Caco-2 (cell line): ENCODE results near the gene CNTF. TPM values are rescaled to one million over a fixed set of nuclear protein-coding genes. Genes with fewer than 3 reads are reported as not detected.

ENCODE experiments used
- BruUV-seq: library from RNA; stranded (reverse); fragments of 400-500 nt; replicated peaks from 2 replicates; lab custom pipeline; 2021; lab: Mats Ljungman, UMichigan
- CTCF ChIA-PET: fragments of 300-600 bp; sonication (Branson Sonifier 250); formaldehyde crosslinking; loops from one replicate; lab custom pipeline; 2022; ENCODE audit warnings: antibody characterized with exemption; lab: Charles Lee
- POLR2A ChIA-PET: fragments of 300-600 bp; sonication (Branson Sonifier 250); formaldehyde crosslinking; loops from one replicate; lab custom pipeline; 2022; ENCODE audit warnings: antibody characterized with exemption; lab: Charles Lee
- DNase-seq, 2 experiments: peaks; one replicate each; pipeline versions ENCODE4 v3.0.0 to v3.0.0-alpha.2; 2020 to 2022
- H3K27me3 ChIP-seq: replicated peaks from 2 replicates; pipeline ENCODE4 v1.6.0; 2011; ENCODE audit warnings: low read length; ENCODE audit not compliant: control insufficient read depth, insufficient read depth
- H3K36me3 ChIP-seq: 2 replicates; pipeline ENCODE4 v1.5.1; 2011; ENCODE audit warnings: low read length; ENCODE audit not compliant: control insufficient read depth, insufficient read depth
- H3K4me1 ChIP-seq: fragments of 250-450 bp; sonication (Bioruptor Pico); 2 replicates; pipeline ENCODE4 v1.5.1; 2020; ENCODE audit warnings: mild to moderate bottlenecking
- H3K4me3 ChIP-seq: 2 replicates; pipeline ENCODE4 v1.5.1; 2011; ENCODE audit warnings: low read depth, mild to moderate bottlenecking, control low read depth, low read length
- H3K9me3 ChIP-seq: fragments of 250-450 bp; sonication (Bioruptor Pico); 2 replicates; pipeline ENCODE4 v1.5.1; 2020; ENCODE audit warnings: mild to moderate bottlenecking, moderate library complexity
- H3K27ac Mint-ChIP-seq: one replicate; pipeline ENCODE4 v1.8.0; 2022; ENCODE audit warnings: mixed read lengths; ENCODE audit not compliant: unreplicated experiment
- H3K27me3 Mint-ChIP-seq: one replicate; pipeline ENCODE4 v1.8.0; 2022; ENCODE audit warnings: mixed read lengths; ENCODE audit not compliant: insufficient read depth, unreplicated experiment
- H3K36me3 Mint-ChIP-seq: one replicate; pipeline ENCODE4 v1.8.0; 2022; ENCODE audit warnings: mild to moderate bottlenecking, mixed read lengths; ENCODE audit not compliant: insufficient read depth, unreplicated experiment
- H3K4me1 Mint-ChIP-seq: one replicate; pipeline ENCODE4 v1.8.0; 2022; ENCODE audit warnings: low read depth, mixed read lengths; ENCODE audit not compliant: unreplicated experiment
- H3K4me3 Mint-ChIP-seq: one replicate; pipeline ENCODE4 v1.8.0; 2022; ENCODE audit warnings: mild to moderate bottlenecking, moderate library complexity, mixed read lengths; ENCODE audit not compliant: unreplicated experiment
- H3K9me3 Mint-ChIP-seq: one replicate; pipeline ENCODE4 v1.8.0; 2022; ENCODE audit warnings: mixed read lengths; ENCODE audit not compliant: unreplicated experiment
- intact Hi-C: fragments of 100-400 bp; cut with micrococcal nuclease; formaldehyde crosslinking; loops from one replicate; pipeline ENCODE4 v1.10.0; 2022; ENCODE audit not compliant: unreplicated experiment
- total RNA-seq: library from RNA; stranded (reverse); gene quantifications from 2 replicates; pipeline ENCODE4 v1.2.3, GENCODE V29; 2022
- TF ChIP-seq, protein P1 (sequence below), 2 experiments: fragments of 200-600 bp in 1 of 2; IDR thresholded peaks; 1 replicate in 1 of 2; 2 replicates in 1 of 2; pipeline versions ENCODE4 v1.5.1 to v1.8.0; 2011 to 2022; ENCODE audit warnings: antibody characterized with exemption in 1 of 2, control low read depth in 1 of 2, inconsistent platforms in 1 of 2, low read depth in 1 of 2, low read length in 1 of 2, mild to moderate bottlenecking in 1 of 2, moderate library complexity in 1 of 2; ENCODE audit not compliant: insufficient read depth in 1 of 2, severe bottlenecking in 1 of 2, unreplicated experiment in 1 of 2

The CNTF gene
- total RNA-seq, 1 experiment from 2014 or later = 3.3 TPM

DNA sequence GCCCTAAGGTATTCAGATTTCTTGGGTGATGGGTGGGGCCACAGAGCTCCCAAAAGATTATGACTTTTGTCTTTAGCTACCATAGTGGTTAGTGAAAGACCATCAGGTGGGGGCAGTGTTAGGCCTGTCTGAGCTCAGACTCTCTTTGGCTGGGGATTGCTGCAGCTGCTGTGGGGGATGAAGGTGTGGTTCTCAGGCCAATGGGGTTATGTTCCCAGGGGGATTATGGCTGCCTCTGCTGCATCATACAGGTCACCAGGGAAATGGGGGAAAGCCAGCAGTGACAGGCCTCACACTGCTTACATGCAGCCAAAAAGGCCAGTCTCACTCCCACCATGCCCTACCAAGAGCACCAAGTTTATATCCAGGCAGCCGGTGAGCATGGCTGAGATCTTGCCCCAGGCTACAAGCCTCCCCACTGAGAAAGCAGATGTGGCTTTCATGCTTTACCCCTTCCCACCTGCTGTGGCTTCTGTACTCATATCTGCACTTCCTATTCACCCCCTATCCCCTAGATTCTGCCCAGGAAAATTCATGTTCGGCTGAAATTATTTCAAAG is 24.8 kb downstream of the CNTF start:
- H3K27ac Mint-ChIP-seq = no peak overlapping the region
- ChIA-PET CTCF (interaction anchor here (0.6 kb wide), 1 partner anchor 1352 kb away, joined by 3 read pairs; no protein-coding TSS in a partner anchor), POLR2A (no interaction called here)
- no peaks in the 10 kb centered on the region for H3K27me3 Mint-ChIP-seq
- no peaks in the 10 kb centered on the region for H3K27me3 ChIP-seq
- no peak overlapping the region for H3K4me3 ChIP-seq
- H3K9me3 ChIP-seq = peaks cover 17% of the 10 kb centered on the region
- TF ChIP-seq, protein P1, sequence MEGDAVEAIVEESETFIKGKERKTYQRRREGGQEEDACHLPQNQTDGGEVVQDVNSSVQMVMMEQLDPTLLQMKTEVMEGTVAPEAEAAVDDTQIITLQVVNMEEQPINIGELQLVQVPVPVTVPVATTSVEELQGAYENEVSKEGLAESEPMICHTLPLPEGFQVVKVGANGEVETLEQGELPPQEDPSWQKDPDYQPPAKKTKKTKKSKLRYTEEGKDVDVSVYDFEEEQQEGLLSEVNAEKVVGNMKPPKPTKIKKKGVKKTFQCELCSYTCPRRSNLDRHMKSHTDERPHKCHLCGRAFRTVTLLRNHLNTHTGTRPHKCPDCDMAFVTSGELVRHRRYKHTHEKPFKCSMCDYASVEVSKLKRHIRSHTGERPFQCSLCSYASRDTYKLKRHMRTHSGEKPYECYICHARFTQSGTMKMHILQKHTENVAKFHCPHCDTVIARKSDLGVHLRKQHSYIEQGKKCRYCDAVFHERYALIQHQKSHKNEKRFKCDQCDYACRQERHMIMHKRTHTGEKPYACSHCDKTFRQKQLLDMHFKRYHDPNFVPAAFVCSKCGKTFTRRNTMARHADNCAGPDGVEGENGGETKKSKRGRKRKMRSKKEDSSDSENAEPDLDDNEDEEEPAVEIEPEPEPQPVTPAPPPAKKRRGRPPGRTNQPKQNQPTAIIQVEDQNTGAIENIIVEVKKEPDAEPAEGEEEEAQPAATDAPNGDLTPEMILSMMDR (IDR thresholded peaks at IDR 0.05; ENCODE audit: insufficient read depth in 1 of 2, low read depth in 1 of 2, low read length in 1 of 2, severe bottlenecking in 1 of 2, unreplicated experiment in 1 of 2) = no peak
- no TSS peak for BruUV-seq
- 0 out of 2 replicates have a peak, but pooled peaks cover 4% of the 10 kb centered on the region for H3K4me1 ChIP-seq
- peaks cover 29% of the 10 kb centered on the region for H3K9me3 Mint-ChIP-seq
- H3K4me1 Mint-ChIP-seq = peaks cover 7% of the 10 kb centered on the region
- H3K4me3 Mint-ChIP-seq = no peak overlapping the region
- no peaks in the 10 kb centered on the region for H3K36me3 Mint-ChIP-seq
- DNase-seq = no peak
- H3K36me3 ChIP-seq = no peaks in the 10 kb centered on the region
- intact Hi-C loops = no loop called here

DNA sequence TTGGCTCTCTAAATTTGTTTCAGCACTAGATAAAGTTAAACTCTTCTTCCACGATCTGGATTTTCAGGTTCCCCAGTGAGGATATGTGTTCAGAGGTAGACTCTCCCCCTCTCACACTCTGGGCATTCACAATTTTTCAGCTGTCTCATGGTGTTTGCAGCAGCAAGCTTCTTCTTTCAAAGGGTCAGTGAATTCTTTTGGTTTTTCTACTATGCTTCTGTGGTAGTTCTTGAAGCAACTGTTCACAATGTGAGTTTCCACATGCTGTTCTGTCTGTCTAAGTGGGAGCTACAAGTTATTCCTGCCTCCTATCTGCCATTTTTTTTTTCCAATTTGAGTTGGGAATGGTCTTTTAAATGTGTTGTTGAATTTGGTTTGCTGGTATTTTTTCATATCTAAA is 25.4 kb downstream of the CNTF start:
- POLR2A ChIA-PET = no interaction called here
- H3K27me3 Mint-ChIP-seq = no peaks in the 10 kb centered on the region
- TF ChIP-seq, protein P1 (IDR thresholded peaks at IDR 0.05; ENCODE audit: insufficient read depth in 1 of 2, low read depth in 1 of 2, low read length in 1 of 2, severe bottlenecking in 1 of 2, unreplicated experiment in 1 of 2) = no peak
- intact Hi-C loops = no loop called here
- CTCF ChIA-PET = interaction anchor here (0.6 kb wide), 1 partner anchor 1352 kb away, joined by 3 read pairs; no protein-coding TSS in a partner anchor
- 0 out of 2 replicates have a peak, but pooled peaks cover 4% of the 10 kb centered on the region for H3K4me1 ChIP-seq
- H3K36me3 ChIP-seq = no peaks in the 10 kb centered on the region
- no TSS peak for BruUV-seq
- no peak overlapping the region for H3K4me3 ChIP-seq
- DNase-seq = no peak
- H3K4me1 Mint-ChIP-seq = peaks cover 7% of the 10 kb centered on the region
- H3K27me3 ChIP-seq = no peaks in the 10 kb centered on the region
- H3K27ac Mint-ChIP-seq = no peak overlapping the region
- H3K4me3 Mint-ChIP-seq = no peak overlapping the region
- peaks cover 17% of the 10 kb centered on the region for H3K9me3 ChIP-seq
- H3K36me3 Mint-ChIP-seq = no peaks in the 10 kb centered on the region
- H3K9me3 Mint-ChIP-seq = peaks cover 29% of the 10 kb centered on the region

DNA sequence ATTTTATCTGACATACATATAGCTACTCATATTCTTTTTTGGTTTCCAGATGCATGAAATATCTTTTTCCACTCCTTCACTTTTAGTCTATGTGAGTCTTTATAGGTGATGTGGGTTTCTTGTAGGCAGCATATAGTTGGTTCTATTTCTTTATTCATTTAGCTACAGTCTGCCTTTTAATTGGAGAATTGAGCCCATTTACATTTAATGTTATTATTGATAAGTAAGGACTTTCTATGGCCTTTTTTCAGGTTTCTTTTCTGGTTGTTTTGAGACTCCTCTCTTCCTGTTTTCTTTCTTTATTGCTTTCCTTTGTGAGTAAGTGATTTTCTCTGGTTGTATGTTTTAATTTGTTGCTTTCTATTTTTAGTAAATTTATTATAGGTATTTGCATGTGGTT is 27.2 kb downstream of the CNTF start:
- Histone ChIP-seq H3K36me3 (no peaks in the 10 kb centered on the region), H3K27me3 (no peaks in the 10 kb centered on the region), H3K4me3 (no peak overlapping the region), H3K9me3 (peaks cover 15% of the 10 kb centered on the region), H3K4me1 (0 out of 2 replicates have a peak, but pooled peaks cover 4% of the 10 kb centered on the region)
- intact Hi-C loops = loop anchor here (10.0 kb wide), 1 partner anchor 65 kb away; no protein-coding TSS in a partner anchor
- no peak for DNase-seq
- BruUV-seq = no TSS peak
- TF ChIP-seq, protein P1 (IDR thresholded peaks at IDR 0.05; ENCODE audit: insufficient read depth in 1 of 2, low read depth in 1 of 2, low read length in 1 of 2, severe bottlenecking in 1 of 2, unreplicated experiment in 1 of 2) = no peak
- no peaks in the 10 kb centered on the region for H3K27me3 Mint-ChIP-seq
- no peak overlapping the region for H3K4me3 Mint-ChIP-seq
- POLR2A ChIA-PET = no interaction called here
- peaks cover 16% of the 10 kb centered on the region for H3K9me3 Mint-ChIP-seq
- peaks cover 15% of the 10 kb centered on the region for H3K4me1 Mint-ChIP-seq
- H3K36me3 Mint-ChIP-seq = no peaks in the 10 kb centered on the region
- CTCF ChIA-PET = no interaction called here
- H3K27ac Mint-ChIP-seq = no peak overlapping the region
